DMS79 (cell line): ENCODE results near the gene DNM3.

Experiments used
- DNase-seq: peaks from one replicate; lab custom pipeline; 2025; lab: John Stamatoyannopoulos, UW

DNM3 gene

DNA sequence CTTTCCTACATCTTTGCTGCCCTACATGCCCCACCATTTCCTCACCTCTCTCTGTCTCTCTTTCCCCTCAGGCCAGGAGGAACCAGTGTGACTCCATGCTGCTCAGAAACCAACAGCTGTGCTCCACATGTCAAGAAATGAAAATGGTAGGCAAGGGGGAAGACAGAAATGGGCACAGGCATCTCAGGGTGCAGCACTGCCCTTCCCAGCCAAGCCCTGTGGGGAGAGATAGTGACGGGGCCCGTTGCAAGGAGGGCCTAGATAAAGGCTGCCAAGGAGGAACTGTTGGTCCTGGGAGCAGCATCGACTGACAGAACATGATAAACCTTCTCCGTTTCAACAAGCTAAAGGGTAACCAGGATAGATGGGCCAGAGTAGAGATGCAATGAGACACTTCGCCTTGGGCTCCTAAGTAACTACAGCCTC, 615.1 kb downstream of the DNM3 start:
- DNase-seq: no peak

- DNase-seq: no peak
These were observed 616.3 kb downstream of the DNM3 start for GRCh38 chr1:172457479-172458130.

DNA sequence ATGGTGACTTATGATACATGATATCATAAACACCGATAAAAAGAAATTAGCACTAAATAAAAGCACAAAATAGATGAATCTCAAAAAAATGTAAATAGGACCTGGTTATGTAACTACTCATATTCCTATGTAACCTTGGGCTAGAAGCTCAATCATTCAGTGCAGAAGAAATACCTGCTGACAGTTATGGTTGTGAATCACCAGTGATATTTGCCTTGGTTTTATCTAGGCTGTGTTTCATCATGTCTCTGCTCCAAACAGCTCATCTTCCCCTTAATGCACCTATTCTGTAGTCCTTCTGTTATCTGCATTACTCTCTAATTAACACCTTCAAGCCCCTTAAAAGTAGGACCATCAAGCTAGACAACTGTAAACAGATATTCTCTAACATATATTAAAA, 618.9 kb downstream of the DNM3 start:
- DNase-seq: no peak

DNA sequence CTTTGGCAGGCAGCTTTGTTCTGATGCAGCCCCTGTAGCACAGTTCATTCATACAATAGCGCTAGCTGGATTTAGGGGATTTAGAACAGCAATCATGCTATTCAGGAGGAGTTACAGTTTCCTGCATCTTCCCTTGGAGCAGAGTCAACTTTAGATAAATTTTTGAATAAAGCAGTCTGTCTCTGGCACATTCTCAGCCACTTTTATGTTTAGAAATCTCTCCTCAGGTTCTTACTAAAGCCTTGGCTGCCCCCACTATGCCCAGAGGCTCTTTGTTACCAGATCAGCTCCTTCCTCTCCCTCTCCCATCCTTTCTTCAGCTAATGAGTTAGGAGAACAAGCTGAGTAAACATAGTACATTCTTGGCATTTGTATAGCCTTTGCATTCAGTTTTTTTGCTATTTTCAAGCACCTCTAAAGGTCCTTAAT, 619.6 kb downstream of the DNM3 start:
- no peak for DNase-seq
